GM21529 (cell line): ENCODE results near the gene UGP2.
"Not testable (repeated sequence)": the region's sequence is repeated elsewhere in the genome, so short reads cannot be mapped to it uniquely, and the experiment has no call there.

ENCODE experiments used
- ATAC-seq: cut with Tn5 transposase; IDR thresholded peaks from one replicate; pipeline ENCODE4 v1.9.1; 2021; ENCODE audit not compliant: unreplicated experiment

UGP2 gene

GRCh38 chr2:63890678-63891077, 49.0 kb downstream of the UGP2 start:
- no peak for ATAC-seq

- ATAC-seq = no peak
These were observed 49.9 kb downstream of the UGP2 start for GRCh38 chr2:63891488-63892030.

GRCh38 chr2:63893163-63893562, 51.5 kb downstream of the UGP2 start:
- ATAC-seq = no peak

- no peak for ATAC-seq
These were observed 52.5 kb downstream of the UGP2 start for GRCh38 chr2:63894167-63894566.

GRCh38 chr2:63898839-63899238, 57.1 kb downstream of the UGP2 start:
- no peak for ATAC-seq

- no peak for ATAC-seq
These were observed 57.9 kb downstream of the UGP2 start for GRCh38 chr2:63899639-63900038.

- no peak for ATAC-seq
These were observed 60.5 kb downstream of the UGP2 start for GRCh38 chr2:63902149-63902548.

GRCh38 chr2:63903003-63903402, 61.3 kb downstream of the UGP2 start:
- ATAC-seq = peak; percentile 42

GRCh38 chr2:63914311-63914710, 72.6 kb downstream of the UGP2 start:
- ATAC-seq = no peak

- no peak for ATAC-seq
These were observed 85.1 kb downstream of the UGP2 start for GRCh38 chr2:63926815-63927214.

- not testable (repeated sequence) for ATAC-seq
These were observed 90.4 kb downstream of the UGP2 start for GRCh38 chr2:63932104-63932503.
